HepG2 (cell line): Measurements from ENCODE around the gene NCAPD2. TPM values are rescaled to one million over a fixed set of nuclear protein-coding genes. Genes with fewer than 3 reads are reported as not detected.

Experiments used
- GATAD1 ChIP-seq: IDR thresholded peaks from 2 replicates; pipeline ENCODE4 v1.6.1; 2016; ENCODE audit warnings: missing genetic modification reagents, missing compliant biosample characterization
- HHEX ChIP-seq: IDR thresholded peaks from 2 replicates; pipeline ENCODE4 v1.6.1; 2016; ENCODE audit warnings: control low read depth
- IKZF5 ChIP-seq: IDR thresholded peaks from 2 replicates; pipeline ENCODE4 v1.6.1; 2018; ENCODE audit warnings: missing genetic modification reagents, mild to moderate bottlenecking, missing compliant biosample characterization
- MAZ ChIP-seq, 2 experiments: sonication (generic) in 1 of 2; formaldehyde crosslinking in 1 of 2; IDR thresholded peaks; 2 replicates each; pipeline versions ENCODE4 v1.5.0 to v1.6.1; 2012 to 2020; ENCODE audit warnings: low read depth in 2 of 2, mild to moderate bottlenecking in 2 of 2, borderline replicate concordance in 1 of 2, improper control_type of control experiment in 1 of 2, low read length in 1 of 2, missing genetic modification reagents in 1 of 2, moderate library complexity in 1 of 2
- RAD21 ChIP-seq: fragments of 450-650 bp; formaldehyde crosslinking; IDR thresholded peaks from 2 replicates; pipeline ENCODE4 v1.5.0; 2020; ENCODE audit warnings: mild to moderate bottlenecking
- SMAD1 ChIP-seq: sonication (generic); formaldehyde crosslinking; IDR thresholded peaks from 2 replicates; pipeline ENCODE4 v1.4.0; 2020; ENCODE audit warnings: missing genetic modification reagents, low read depth, mild to moderate bottlenecking, borderline replicate concordance
- TEAD3 ChIP-seq: optimal IDR thresholded peaks from 2 replicates; pipeline ENCODE3; 2016; ENCODE audit warnings: borderline replicate concordance
- TOPORS ChIP-seq: sonication (generic); formaldehyde crosslinking; IDR thresholded peaks from 2 replicates; pipeline ENCODE4 v1.8.0; 2023; ENCODE audit warnings: mild to moderate bottlenecking, missing genetic modification reagents
- U2AF1 ChIP-seq: fragments of 200-400 bp; formaldehyde crosslinking; optimal IDR thresholded peaks from 2 replicates; pipeline ENCODE3; 2017; ENCODE audit warnings: mild to moderate bottlenecking, low read depth, low read length
- YY1 ChIP-seq: IDR thresholded peaks from 2 replicates; pipeline ENCODE4 v1.6.1; 2011; ENCODE audit warnings: low read length, low read depth, moderate library complexity, mild to moderate bottlenecking; ENCODE audit not compliant: insufficient read depth, insufficient replicate concordance
- ZNF142 ChIP-seq: sonication (generic); formaldehyde crosslinking; IDR thresholded peaks from 2 replicates; pipeline ENCODE4 v1.4.0; 2020; ENCODE audit warnings: missing genetic modification reagents
- ZNF24 ChIP-seq: fragments of 450-650 bp; IDR thresholded peaks from 2 replicates; pipeline ENCODE4 v1.6.1; 2017; ENCODE audit warnings: antibody characterized with exemption, mild to moderate bottlenecking
- ZNF3 ChIP-seq: IDR thresholded peaks from 2 replicates; pipeline ENCODE4 v1.7.0; 2017; ENCODE audit warnings: inconsistent platforms
- ZNF350 ChIP-seq: sonication (generic); formaldehyde crosslinking; IDR thresholded peaks from 2 replicates; pipeline ENCODE4 v1.4.0; 2020; ENCODE audit warnings: mild to moderate bottlenecking, low read depth, missing genetic modification reagents, borderline replicate concordance
- ZNF646 ChIP-seq: sonication (generic); formaldehyde crosslinking; IDR thresholded peaks from 2 replicates; pipeline ENCODE4 v1.9.0; 2021; ENCODE audit warnings: mild to moderate bottlenecking, missing genetic modification reagents
- ZNF7 ChIP-seq: IDR thresholded peaks from 2 replicates; pipeline ENCODE4 v1.6.1; 2016; ENCODE audit warnings: missing biosample characterization, missing genetic modification reagents
- polyA plus RNA-seq, 8 experiments: library from polyadenylated mRNA; depleted of rRNA in 3 of 8; stranded (reverse) in 7 of 8; unstranded in 1 of 8; fragments of >200 nt; fragmentation: Illumina TruSeq in 4 of 8; extraction: Trizol in 4 of 8; gene quantifications; 2 replicates each; pipeline versions ENCODE4 v1.2.1 to v1.2.3, GENCODE V29; 2011 to 2016; ENCODE audit warnings: low read depth in 4 of 8, missing spikeins in 1 of 8, mixed read lengths in 1 of 8; ENCODE audit not compliant: insufficient read depth in 1 of 8
- total RNA-seq, 5 experiments: library from RNA; depleted of rRNA; stranded (reverse); fragments of >200 nt; fragmentation: Illumina TruSeq; extraction: Trizol; gene quantifications; 2 replicates each; pipeline ENCODE4 v1.2.3, GENCODE V29; 2016; ENCODE audit warnings: low read depth in 1 of 5

Gene NCAPD2
- total and polyA plus RNA-seq, 2 of the 13 experiments (the other 11 are each of a cell fraction or from before 2014, with no cell fraction given): 51.1 to 65.6 TPM

DNA sequence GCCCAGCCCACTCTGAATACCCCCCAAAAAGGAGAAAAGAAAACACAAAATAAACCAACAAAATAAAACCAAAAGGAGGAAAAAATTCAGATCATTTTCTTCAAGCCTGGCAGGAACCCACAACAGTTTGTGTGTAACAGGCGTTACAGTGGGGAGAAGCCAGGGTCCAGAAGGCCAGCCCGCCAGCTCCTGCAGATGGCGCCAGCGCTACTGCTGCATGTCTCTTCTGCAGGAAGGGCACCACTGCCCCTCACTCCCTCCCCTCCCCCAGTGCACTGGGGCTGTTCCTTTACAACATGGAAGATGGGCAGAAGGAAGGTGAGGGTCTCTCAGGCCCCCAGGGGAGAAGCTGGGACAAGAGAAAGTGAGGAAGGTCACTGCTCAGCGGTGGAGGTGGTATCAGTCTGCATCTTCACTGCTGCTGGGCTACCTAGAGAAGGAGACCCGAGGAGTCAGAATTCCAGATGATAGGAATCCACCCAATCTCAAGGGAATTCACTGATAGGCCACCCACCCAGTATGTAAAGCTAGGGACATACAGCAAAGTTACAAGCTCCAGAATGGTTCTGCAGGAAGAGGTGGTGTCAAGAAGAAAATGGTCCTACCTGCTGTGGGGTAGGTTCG lies 76.5 kb downstream of the NCAPD2 start (continued):
- TF ChIP-seq IKZF5 (no peak), ZNF142 (CRISPR knock-in tag) (no peak), U2AF1 (no peak), HHEX (CRISPR knock-in tag) (no peak), MAZ (IDR thresholded peaks at IDR 0.05; ENCODE audit: borderline replicate concordance, low read depth, low read length) (0 out of 2 replicates have a peak, but pooled peaks have one; percentile 40), MAZ (CRISPR knock-in tag; IDR thresholded peaks at IDR 0.05; ENCODE audit: low read depth) (no peak), ZNF350 (0 out of 2 replicates have a peak, but pooled peaks have one; percentile 28), ZNF646 (0 out of 2 replicates have a peak, but pooled peaks have one; percentile 54), SMAD1 (CRISPR knock-in tag) (no peak), YY1 (peak; percentile 17), ZNF7 (CRISPR knock-in tag) (no peak), RAD21 (CRISPR knock-in tag) (peak; percentile 47; the same call in 1 of the 2 replicates), TEAD3 (peak; percentile 17), TOPORS (no peak), GATAD1 (0 out of 2 replicates have a peak, but pooled peaks have one; percentile 20), ZNF3 (CRISPR knock-in tag) (no peak), ZNF24 (0 out of 2 replicates have a peak, but pooled peaks have one; percentile 19)
